Sigmoid colon (tissue), 7 donors: ENCODE measurements around the gene MRGPRF. TPM values are rescaled to one million over a fixed set of nuclear protein-coding genes. Genes with fewer than 3 reads are reported as not detected.

ENCODE experiments used
- DNase-seq: peaks from one replicate; pipeline ENCODE4 v3.0.0-alpha.2; 2019
- H3K27ac ChIP-seq, 4 donors: fragments of 200-600 bp; sonication (generic); one replicate each; pipeline ENCODE4 v1.5.1; 2016 to 2019; ENCODE audit warnings: mild to moderate bottlenecking in 1 of 4
- H3K27me3 ChIP-seq, 3 donors: fragments of 200-600 bp; sonication (generic); one replicate each; pipeline ENCODE4 v1.5.1; 2019; ENCODE audit warnings: mild to moderate bottlenecking in 1 of 3
- H3K36me3 ChIP-seq, 4 donors: fragments of 200-600 bp; sonication (generic); one replicate each; pipeline ENCODE4 v1.5.1; 2016 to 2019
- H3K4me1 ChIP-seq, 4 donors: fragments of 200-600 bp; sonication (generic); one replicate each; pipeline ENCODE4 v1.5.1; 2017 to 2019
- H3K4me3 ChIP-seq, 4 donors: fragments of 200-600 bp; sonication (generic); one replicate each; pipeline ENCODE4 v1.5.1; 2017 to 2019; ENCODE audit warnings: mild to moderate bottlenecking in 2 of 4, moderate library complexity in 1 of 4
- H3K9me3 ChIP-seq, 4 donors: fragments of 200-600 bp in 3 of 4; sonication (generic) in 3 of 4; one replicate each; pipeline versions ENCODE4 v1.5.1 to v1.6.1; 2013 to 2019
- CTCF ChIP-seq, 4 experiments: fragments of 450-650 bp in 3 of 4; fragments of 200-600 bp in 1 of 4; IDR thresholded peaks; one replicate each; pipeline ENCODE4 v1.5.1; 2016 to 2019; ENCODE audit warnings: antibody characterized with exemption in 4 of 4, mild to moderate bottlenecking in 3 of 4, moderate library complexity in 2 of 4
- EP300 ChIP-seq, 4 donors: sonication (generic); formaldehyde crosslinking; IDR thresholded peaks; one replicate each; pipeline ENCODE4 v1.6.1; 2017; ENCODE audit warnings: antibody characterized with exemption in 4 of 4
- POLR2A ChIP-seq, 2 donors: fragments of 450-650 bp; IDR thresholded peaks; one replicate each; pipeline ENCODE4 v1.6.1; 2016; ENCODE audit warnings: antibody characterized with exemption in 2 of 2, mild to moderate bottlenecking in 2 of 2, moderate library complexity in 2 of 2
- POLR2AphosphoS5 ChIP-seq, 4 donors: sonication (generic); formaldehyde crosslinking; IDR thresholded peaks; one replicate each; pipeline ENCODE4 v1.6.1; 2017; ENCODE audit warnings: antibody characterized with exemption in 4 of 4
- WGBS, 2 donors: extraction: QIAGEN DNeasy Blood & Tissue Kit; methylation state at CpG; one replicate each; pipeline ENCODE4 v1.1.7; 2013; 5-methylcytosine and 5-hydroxymethylcytosine counted together
- intact Hi-C: fragments of 100-400 bp; cut with DNase I; formaldehyde crosslinking; loops from one replicate; pipeline ENCODE4 v1.15.1; 2023
- polyA plus RNA-seq, 3 donors: library from polyadenylated mRNA; stranded (reverse); fragments of 200-250 nt; gene quantifications; one replicate each; pipeline ENCODE4 v1.2.3, GENCODE V29; 2013
- total RNA-seq, 4 donors: library from RNA; depleted of rRNA; stranded (reverse); fragments of >200 nt; gene quantifications; one replicate each; pipeline ENCODE4 v1.1.0, GENCODE V29; 2016
- donor health status: healthy with polysubstance abuse.
- donor health status: Bipolar disorder and iron deficiency.
- donor health status: healthy.

Gene MRGPRF
- total and polyA plus RNA-seq, 7 donors: 1.8 to 263 (median 118) TPM

GRCh38 chr11:69037544-69037943 lies 24.5 kb upstream of the MRGPRF start:
- no peak for DNase-seq
- TF ChIP-seq EP300 (IDR thresholded peaks at IDR 0.05): no peak
- TF ChIP-seq POLR2AphosphoS5 (IDR thresholded peaks at IDR 0.05): no peak
- TF ChIP-seq CTCF (IDR thresholded peaks at IDR 0.05): no peak
- TF ChIP-seq POLR2A (IDR thresholded peaks at IDR 0.05): no peak
- WGBS, 2 donors: 80 to 86% methylated on average over 8 of the region's 8 CpGs
- intact Hi-C loops: no loop called here
- no peak overlapping the region for H3K4me3 ChIP-seq
- no peaks in the 10 kb centered on the region for H3K9me3 ChIP-seq
- no peaks in the 10 kb centered on the region for H3K27me3 ChIP-seq
- peaks cover 0 to 17% (median 12%) of the 10 kb centered on the region in 4 donors for H3K4me1 ChIP-seq
- peak overlapping the region; percentile 12 to 26 (median 23) for H3K27ac ChIP-seq
- H3K36me3 ChIP-seq: no peaks in the 10 kb centered on the region

- peak; percentile 52 for DNase-seq
- Histone ChIP-seq H3K36me3 (no peaks in the 10 kb centered on the region), H3K4me3 (no peak overlapping the region), H3K9me3 (no peaks in the 10 kb centered on the region), H3K27me3 (no peaks in the 10 kb centered on the region), H3K4me1 (peaks cover 0 to 17% (median 12%) of the 10 kb centered on the region in 4 donors), H3K27ac (peak overlapping the region; percentile 12 to 26 (median 23))
- intact Hi-C loops: no loop called here
- 86 to 90% methylated on average over 18 of the region's 18 CpGs for WGBS, 2 donors
- no peak for TF ChIP-seq POLR2AphosphoS5 (IDR thresholded peaks at IDR 0.05)
Measured at GRCh38 chr11:69037074-69037473, 24.0 kb upstream of the MRGPRF start.

- intact Hi-C loops: no loop called here
- peak; percentile 82 for DNase-seq
- no peak for TF ChIP-seq CTCF (IDR thresholded peaks at IDR 0.05)
- TF ChIP-seq POLR2AphosphoS5 (IDR thresholded peaks at IDR 0.05): peak; percentile 13 to 60 (median 26)
- no peak for TF ChIP-seq POLR2A (IDR thresholded peaks at IDR 0.05)
- no peak for TF ChIP-seq EP300 (IDR thresholded peaks at IDR 0.05)
- peaks cover 0 to 16% (median 12%) of the 10 kb centered on the region in 4 donors for H3K4me1 ChIP-seq
- 77 to 84% methylated on average over 11 of the region's 11 CpGs for WGBS, 2 donors
- peak overlapping the region; percentile 59 to 73 (median 70) for H3K27ac ChIP-seq
- no peaks in the 10 kb centered on the region for H3K9me3 ChIP-seq
- no peaks in the 10 kb centered on the region for H3K36me3 ChIP-seq
- no peak overlapping the region for H3K4me3 ChIP-seq
- H3K27me3 ChIP-seq: no peaks in the 10 kb centered on the region
Measured at GRCh38 chr11:69035946-69036340, 22.9 kb upstream of the MRGPRF start.

GRCh38 chr11:69035150-69035945 lies 22.3 kb upstream of the MRGPRF start:
- Histone ChIP-seq H3K4me1 (peaks cover 0 to 13% (median 11%) of the 10 kb centered on the region in 4 donors), H3K4me3 (no peak overlapping the region), H3K9me3 (no peaks in the 10 kb centered on the region), H3K27me3 (no peaks in the 10 kb centered on the region), H3K27ac (peak overlapping the region; percentile 59 to 73 (median 70)), H3K36me3 (no peaks in the 10 kb centered on the region)
- intact Hi-C loops: no loop called here
- 75 to 80% methylated on average over 21 of the region's 21 CpGs for WGBS, 2 donors
- no peak for TF ChIP-seq POLR2A (IDR thresholded peaks at IDR 0.05)
- TF ChIP-seq POLR2AphosphoS5 (IDR thresholded peaks at IDR 0.05): no peak
- no peak for TF ChIP-seq EP300 (IDR thresholded peaks at IDR 0.05)
- no peak for TF ChIP-seq CTCF (IDR thresholded peaks at IDR 0.05)
- peak; percentile 74 for DNase-seq

- H3K4me3 ChIP-seq: no peak overlapping the region
- peak overlapping the region in 3 of 4 donors; percentile 8 to 72 (median 67) for H3K27ac ChIP-seq
- H3K9me3 ChIP-seq: no peaks in the 10 kb centered on the region
- peaks cover 0 to 13% (median 11%) of the 10 kb centered on the region in 4 donors for H3K4me1 ChIP-seq
- WGBS, 2 donors: 87 to 89% methylated on average over 22 of the region's 22 CpGs
- H3K36me3 ChIP-seq: no peaks in the 10 kb centered on the region
- TF ChIP-seq POLR2A (IDR thresholded peaks at IDR 0.05) (no peak), EP300 (IDR thresholded peaks at IDR 0.05) (no peak), POLR2AphosphoS5 (IDR thresholded peaks at IDR 0.05) (no peak), CTCF (IDR thresholded peaks at IDR 0.05) (no peak)
- no peak for DNase-seq
- H3K27me3 ChIP-seq: no peaks in the 10 kb centered on the region
- intact Hi-C loops: no loop called here
Measured at GRCh38 chr11:69034123-69034867, 21.2 kb upstream of the MRGPRF start.
